GM20431 (cell line): ENCODE results near the gene KRTAP4-6.
"Not testable (repeated sequence)": the region's sequence is repeated elsewhere in the genome, so short reads cannot be mapped to it uniquely, and the experiment has no call there.

Source experiments
- in situ Hi-C: fragments of 300-500 bp; cut with MseI, MboI; formaldehyde crosslinking; loops from one replicate; pipeline ENCODE4 v1.15.0; 2020; ENCODE audit warnings: low sequenced_read_pairs; ENCODE audit not compliant: unreplicated experiment

KRTAP4-6 gene

DNA sequence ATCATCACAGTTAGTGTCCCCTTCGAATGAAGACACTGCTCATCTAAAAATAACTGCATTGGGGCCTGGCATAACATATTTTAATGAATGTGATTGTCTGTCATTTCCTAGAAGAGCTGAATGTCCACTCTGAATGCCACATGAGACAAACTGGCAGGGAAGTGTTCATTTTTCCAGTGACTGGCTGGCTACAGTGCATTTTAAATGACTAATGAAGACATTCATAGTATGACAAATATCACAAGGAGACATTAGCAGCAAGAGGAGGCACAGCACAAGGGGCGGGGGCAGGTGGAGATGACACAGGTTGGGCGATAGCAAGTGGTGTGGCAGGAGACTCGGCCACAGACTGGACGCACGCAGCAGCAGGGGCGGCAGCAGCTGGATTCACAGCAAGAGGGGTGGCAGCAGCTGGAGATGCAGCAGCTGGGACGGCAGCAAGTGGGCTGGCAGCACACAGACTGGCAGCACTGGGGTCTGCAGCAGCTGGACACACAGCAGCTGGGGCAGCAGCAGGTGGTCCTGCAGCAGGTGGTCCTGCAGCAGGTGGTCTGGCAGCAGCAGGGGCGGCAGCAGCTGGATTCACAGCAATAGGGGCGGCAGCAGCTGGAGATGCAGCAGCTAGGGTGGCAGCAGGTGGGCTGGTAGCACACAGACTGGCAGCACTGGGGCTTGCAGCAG, 8.8 kb upstream of the KRTAP4-6 start:
- in situ Hi-C loops, result not testable (repeated sequence)

DNA sequence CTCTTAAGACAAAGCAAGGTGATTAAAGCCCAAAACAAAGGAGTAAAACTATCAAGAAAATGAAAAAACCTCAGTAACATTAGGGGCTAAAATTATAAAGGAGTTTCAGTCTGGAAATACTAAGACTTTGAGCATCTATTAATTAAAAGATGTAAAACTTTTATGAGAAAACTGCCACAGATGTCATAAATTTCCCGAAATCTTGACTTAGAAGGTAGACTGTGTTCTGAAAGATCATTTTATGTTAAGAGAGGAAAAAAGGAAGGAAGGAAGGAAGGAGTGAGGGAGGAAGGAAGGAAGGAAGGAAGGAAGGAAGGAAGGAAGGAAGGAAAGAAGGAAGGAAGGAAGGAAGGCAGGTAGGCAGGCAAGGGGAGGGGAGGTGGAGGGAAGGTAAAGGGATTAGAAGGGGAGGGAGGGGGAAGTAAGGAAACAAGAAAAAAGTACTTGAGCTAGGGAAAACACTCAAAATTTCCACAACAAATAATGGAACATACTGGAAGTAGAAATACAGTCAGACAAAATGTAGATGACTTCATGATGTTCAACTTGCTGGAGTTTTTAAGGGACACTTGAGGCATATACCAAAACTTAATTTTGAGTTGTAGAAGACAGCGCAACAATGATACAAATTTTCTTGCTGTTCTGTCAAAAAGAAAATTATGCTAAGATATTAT, 7.3 kb upstream of the KRTAP4-6 start:
- in situ Hi-C loops, result no loop called here

GRCh38 chr17:41145261-41145660, 4.9 kb upstream of the KRTAP4-6 start:
- in situ Hi-C loops, result no loop called here

DNA sequence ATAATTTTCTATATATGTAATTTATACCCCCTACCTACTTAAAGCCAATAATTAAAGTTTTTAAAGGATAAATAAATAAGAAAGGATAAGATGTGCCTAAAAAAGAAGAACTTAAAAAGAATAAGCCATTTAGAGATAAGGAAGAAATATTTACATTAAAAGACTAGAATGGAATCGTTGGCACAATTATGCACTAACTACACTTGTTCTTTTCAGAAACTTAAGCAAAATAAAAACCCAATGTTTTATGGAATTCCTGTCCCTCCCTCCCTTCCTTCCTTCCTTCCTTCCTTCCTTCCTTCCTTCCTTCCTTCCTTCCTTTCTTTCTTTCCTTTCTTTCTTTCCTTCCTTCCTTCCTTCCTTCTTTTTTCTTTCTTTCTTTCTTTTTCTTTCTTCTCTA, 4.5 kb upstream of the KRTAP4-6 start:
- in situ Hi-C loops, result no loop called here

- in situ Hi-C loops, result no loop called here
Observed at GRCh38 chr17:41141361-41141760, 1.0 kb upstream of the KRTAP4-6 start.

GRCh38 chr17:41139865-41140264, 479 bp downstream of the KRTAP4-6 start:
- in situ Hi-C loops, result not testable (repeated sequence)

DNA sequence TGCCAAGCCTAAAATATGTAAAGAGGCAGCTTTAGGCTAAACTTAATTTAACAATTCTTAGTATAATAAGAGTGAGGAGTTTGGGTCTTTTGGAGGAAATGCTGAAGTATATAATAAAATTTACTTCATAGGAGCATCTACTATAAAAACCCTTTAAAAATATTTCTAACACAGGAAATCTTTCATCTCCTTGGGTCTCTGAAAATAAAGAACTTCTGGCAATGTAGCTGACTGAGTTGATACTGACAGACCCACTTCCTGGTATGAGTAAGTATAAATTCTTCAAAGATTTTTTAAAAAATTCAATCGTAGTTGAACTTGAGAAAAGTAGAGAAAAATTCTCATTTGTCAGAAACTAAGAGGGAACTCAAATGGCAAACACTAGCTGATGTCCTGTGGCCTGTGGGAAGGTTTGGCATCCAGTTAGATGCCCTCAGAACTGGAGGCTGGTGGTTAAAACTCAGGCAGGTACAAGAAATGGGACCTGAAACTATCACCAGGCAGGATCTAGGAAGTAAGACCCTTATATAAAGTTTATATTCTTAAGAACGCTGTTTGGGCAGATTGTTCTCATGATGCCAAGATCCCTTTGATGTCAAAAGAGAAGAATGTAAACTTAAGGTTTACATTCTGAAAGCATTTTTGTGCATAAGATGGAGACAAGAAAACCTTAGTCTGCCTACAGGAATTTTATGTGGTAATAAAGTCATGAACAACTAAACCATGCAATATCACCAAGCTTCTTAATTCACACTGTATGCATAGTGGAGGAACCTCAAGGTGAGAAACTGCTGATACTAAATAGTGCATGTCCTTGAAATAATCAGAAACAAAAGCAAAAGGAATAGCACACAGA, 6.2 kb downstream of the KRTAP4-6 start:
- in situ Hi-C loops, result no loop called here

- in situ Hi-C loops, result no loop called here
Observed at GRCh38 chr17:41131979-41132378, 8.4 kb downstream of the KRTAP4-6 start.

GRCh38 chr17:41127371-41127770, 13.0 kb downstream of the KRTAP4-6 start:
- in situ Hi-C loops, result no loop called here

DNA sequence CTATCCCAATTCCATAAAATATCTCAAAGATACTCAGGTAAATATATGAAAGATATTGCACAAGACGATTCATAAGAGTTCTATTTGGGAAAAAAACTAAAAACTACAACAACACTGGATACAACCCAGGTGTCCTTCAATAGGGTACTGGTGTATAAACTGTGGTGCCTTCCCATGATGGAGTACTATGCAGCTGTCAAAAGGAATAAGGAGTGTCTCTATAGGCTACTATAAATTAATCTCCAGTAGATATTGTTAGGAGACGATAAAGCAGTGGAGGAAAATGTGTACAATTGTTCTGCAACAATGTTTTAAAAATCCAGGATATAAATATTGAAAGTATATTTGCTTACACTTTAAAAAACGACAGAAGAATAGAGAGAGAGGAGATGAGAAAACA, 13.9 kb downstream of the KRTAP4-6 start:
- in situ Hi-C loops, result no loop called here

DNA sequence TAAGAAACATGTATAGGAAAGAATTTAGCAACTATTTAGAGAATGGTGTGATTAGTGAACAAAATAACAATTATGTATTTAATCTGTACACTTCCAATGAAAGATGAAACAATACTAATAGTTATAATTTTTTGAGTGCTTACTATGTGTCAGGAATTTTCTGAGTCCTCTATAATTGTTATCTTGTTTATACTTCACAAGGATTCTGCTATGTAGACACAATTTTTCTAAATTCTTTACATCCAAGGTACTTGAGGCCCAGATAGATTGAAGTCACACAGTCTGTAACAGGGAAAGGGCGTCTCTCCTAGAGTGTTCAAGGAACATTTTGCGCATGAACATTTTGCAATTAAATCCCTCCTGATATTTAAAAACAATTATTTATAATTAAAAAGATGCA, 15.3 kb downstream of the KRTAP4-6 start:
- in situ Hi-C loops, result no loop called here

DNA sequence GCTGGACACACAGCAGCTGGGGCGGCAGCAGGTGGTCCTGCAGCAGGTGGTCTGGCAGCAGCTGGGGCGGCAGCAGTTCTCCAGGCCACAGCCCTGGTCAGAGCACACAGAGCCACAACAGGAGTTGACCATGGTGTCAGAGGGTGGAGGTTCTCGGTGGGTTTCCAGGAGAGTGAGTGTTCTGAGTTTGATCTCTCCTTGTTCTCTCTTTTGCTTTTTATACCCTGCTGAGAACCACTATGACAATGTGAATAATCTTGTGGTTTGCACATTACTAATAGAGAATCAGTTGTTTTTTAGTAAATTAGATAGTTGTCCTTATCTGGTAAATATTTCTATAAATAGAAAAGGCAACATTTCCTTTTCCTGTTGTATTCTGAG, 16.4 kb downstream of the KRTAP4-6 start, which contains the start of gene KRTAP4-12:
Gene KRTAP4-12, minus strand, starts transcription at position 192 of the 381 bp plus-strand sequence. Its CDS starts 60 bp downstream, at position 132.
- in situ Hi-C loops, result not testable (repeated sequence)

DNA sequence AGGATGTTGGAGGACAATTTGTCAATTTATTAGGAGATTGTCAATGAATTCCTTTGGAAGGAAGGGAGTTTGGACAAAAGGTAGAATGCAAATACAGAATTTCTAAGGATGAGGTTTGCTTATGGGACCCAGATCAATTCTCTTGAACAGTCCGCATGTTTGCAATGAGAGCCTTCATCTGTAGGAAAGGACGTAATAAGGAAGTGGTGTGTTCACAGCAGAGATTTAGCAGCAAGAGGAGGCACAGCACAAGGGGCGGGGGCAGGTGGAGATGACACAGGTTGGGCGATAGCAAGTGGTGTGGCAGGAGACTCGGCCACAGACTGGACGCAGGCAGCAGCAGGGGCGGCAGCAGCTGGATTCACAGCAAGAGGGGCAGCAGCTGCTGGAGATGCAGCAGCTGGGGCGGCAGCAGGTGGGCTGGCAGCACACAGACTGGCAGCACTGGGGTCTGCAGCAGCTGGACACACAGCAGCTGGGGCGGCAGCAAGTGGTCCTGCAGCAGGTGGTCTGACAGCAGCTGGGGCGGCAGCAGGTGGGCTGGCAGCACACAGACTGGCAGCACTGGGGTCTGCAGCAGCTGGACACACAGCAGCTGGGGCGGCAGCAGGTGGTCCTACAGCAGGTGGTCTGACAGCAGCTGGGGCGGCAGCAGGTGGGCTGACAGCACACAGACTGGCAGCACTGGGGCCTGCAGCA, 16.9 kb downstream of the KRTAP4-6 start:
- in situ Hi-C loops, result not testable (repeated sequence)

DNA sequence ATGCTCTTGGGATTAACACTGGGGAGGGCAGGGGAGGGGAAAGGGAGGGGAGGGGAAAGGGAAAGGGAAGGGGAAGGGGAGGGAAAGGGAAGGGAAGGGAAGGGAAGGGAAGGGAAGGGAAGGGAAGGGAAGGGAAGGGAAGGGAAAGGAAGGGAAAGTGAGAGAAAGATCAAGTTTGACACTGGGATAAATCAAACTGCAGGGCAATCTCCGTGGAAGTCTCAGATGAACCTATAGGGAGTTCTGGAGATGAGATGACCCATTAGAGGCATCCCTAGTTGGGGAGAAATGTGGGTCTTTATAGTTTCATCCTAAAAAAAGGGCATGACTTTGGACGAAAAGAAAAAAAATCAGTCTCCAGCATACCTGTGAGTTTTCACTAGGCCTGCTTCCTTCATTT, 18.6 kb downstream of the KRTAP4-6 start:
- in situ Hi-C loops, result no loop called here

- in situ Hi-C loops, result not testable (repeated sequence)
Observed at GRCh38 chr17:41119696-41120690, 20.4 kb downstream of the KRTAP4-6 start.

- in situ Hi-C loops, result no loop called here
Observed at GRCh38 chr17:41118721-41119120, 21.6 kb downstream of the KRTAP4-6 start.

GRCh38 chr17:41117846-41118386, 22.4 kb downstream of the KRTAP4-6 start, which contains the start of gene KRTAP4-11:
Gene KRTAP4-11, minus strand, starts transcription at chr17:41118373. Its CDS starts 58 bp downstream, at chr17:41118315.
- in situ Hi-C loops, result not testable (repeated sequence)

DNA sequence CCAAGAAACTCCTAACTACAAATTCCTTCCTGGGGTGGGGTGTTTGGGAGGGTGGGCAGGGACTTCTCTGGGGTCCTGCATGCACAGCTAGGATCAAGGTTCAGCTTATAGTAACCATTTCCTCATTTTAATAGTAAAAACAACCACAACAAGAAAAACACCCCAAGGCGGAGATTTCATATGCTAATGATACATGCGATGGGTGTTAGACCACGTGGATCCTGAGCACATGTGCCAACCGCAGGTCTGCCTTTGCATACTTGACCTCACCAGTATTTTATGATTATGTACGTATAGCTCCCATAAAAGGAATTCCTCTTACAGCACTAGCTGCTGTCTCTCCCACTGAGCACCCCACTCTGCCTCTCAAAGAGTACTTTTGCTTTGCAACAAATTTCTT, 24.0 kb downstream of the KRTAP4-6 start:
- in situ Hi-C loops, result no loop called here
